Panc1 (cell line): Measurements from ENCODE around the gene CNTN5. TPM values are rescaled to one million over a fixed set of nuclear protein-coding genes. Genes with fewer than 3 reads are reported as not detected.

ENCODE experiments used
- ATAC-seq: fragments of 200-7000 bp; cut with Tn5 transposase; 2 replicates; pipeline ENCODE4 v1.9.1; 2020; ENCODE audit warnings: mild to moderate bottlenecking, moderate library complexity
- BruUV-seq: library from RNA; stranded (reverse); fragments of 400-500 nt; replicated peaks from 2 replicates; lab custom pipeline; 2021; lab: Mats Ljungman, UMichigan
- CTCF ChIA-PET: fragments of 300-600 bp; sonication (Branson Sonifier 250); formaldehyde crosslinking; loops from one replicate; lab custom pipeline; 2022; ENCODE audit warnings: antibody characterized with exemption; lab: Charles Lee
- POLR2A ChIA-PET: fragments of 300-600 bp; sonication (Branson Sonifier 250); formaldehyde crosslinking; loops from one replicate; lab custom pipeline; 2022; ENCODE audit warnings: antibody characterized with exemption; lab: Charles Lee
- DNase-seq: peaks from one replicate; pipeline ENCODE4 v3.0.0-alpha.2; 2010; ENCODE audit warnings: low read depth, low spot score
- H3K27ac ChIP-seq: 2 replicates; pipeline ENCODE4 v1.5.1; 2011; ENCODE audit warnings: mild to moderate bottlenecking, low read length, inconsistent platforms
- H3K27me3 ChIP-seq: fragments of 200-500 bp; sonication (Bioruptor generic); 2 replicates; pipeline ENCODE4 v1.6.0; 2014; ENCODE audit warnings: low read length, inconsistent platforms; ENCODE audit not compliant: control insufficient read depth, insufficient read depth
- H3K36me3 ChIP-seq: fragments of 200-500 bp; sonication (Bioruptor generic); 2 replicates; pipeline ENCODE4 v1.5.1; 2014; ENCODE audit warnings: inconsistent platforms, mild to moderate bottlenecking, low read length, moderate library complexity; ENCODE audit not compliant: control insufficient read depth, insufficient read depth
- H3K4me1 ChIP-seq: 2 replicates; pipeline ENCODE4 v1.5.1; 2011; ENCODE audit warnings: inconsistent platforms, mild to moderate bottlenecking, low read length, moderate library complexity; ENCODE audit not compliant: control insufficient read depth, insufficient read depth
- H3K4me3 ChIP-seq, 2 experiments: 2 replicates each; pipeline ENCODE4 v1.5.1; 2011 to 2012; ENCODE audit warnings: low read depth in 2 of 2, low read length in 2 of 2, mild to moderate bottlenecking in 2 of 2, inconsistent platforms in 1 of 2, moderate library complexity in 1 of 2
- H3K9me3 ChIP-seq: fragments of 200-500 bp; sonication (Bioruptor generic); 2 replicates; pipeline ENCODE4 v1.5.1; 2014; ENCODE audit warnings: low read depth, mild to moderate bottlenecking, inconsistent platforms, low read length, moderate library complexity; ENCODE audit not compliant: control insufficient read depth, insufficient read depth
- CTCF ChIP-seq: fragments of 450-650 bp; IDR thresholded peaks from 2 replicates; pipeline ENCODE4 v1.5.1; 2017; ENCODE audit warnings: mild to moderate bottlenecking
- POLR2AphosphoS5 ChIP-seq: IDR thresholded peaks from 2 replicates; pipeline ENCODE4 v1.6.1; 2012; ENCODE audit warnings: mild to moderate bottlenecking, low read depth, low read length, moderate library complexity
- REST ChIP-seq, 2 experiments: IDR thresholded peaks; 2 replicates each; pipeline ENCODE4 v1.6.1; 2011 to 2012; ENCODE audit warnings: low read depth in 2 of 2, control low read depth in 1 of 2, low read length in 1 of 2, mild to moderate bottlenecking in 1 of 2, moderate library complexity in 1 of 2; ENCODE audit not compliant: insufficient read depth in 1 of 2
- SIN3A ChIP-seq: IDR thresholded peaks from 2 replicates; pipeline ENCODE4 v1.6.1; 2012; ENCODE audit warnings: low read depth, mild to moderate bottlenecking, low read length, moderate library complexity, borderline replicate concordance; ENCODE audit not compliant: insufficient read depth
- TCF7L2 ChIP-seq: IDR thresholded peaks from 2 replicates; pipeline ENCODE4 v1.6.1; 2011; ENCODE audit warnings: mild to moderate bottlenecking, low read depth, low read length, inconsistent platforms
- in situ Hi-C: cut with HindIII; loops from 2 replicates; pipeline ENCODE4 v1.10.0; 2016; ENCODE audit warnings: low sequenced_read_pairs, low pct_unique_long_range_greater_than_20kb
- intact Hi-C: fragments of 100-400 bp; cut with micrococcal nuclease; formaldehyde crosslinking; loops from one replicate; pipeline ENCODE4 v1.10.0; 2022; ENCODE audit not compliant: unreplicated experiment
- total RNA-seq: library from RNA; stranded (reverse); gene quantifications from one replicate; pipeline ENCODE4 v1.2.1, GENCODE V29; 2021; ENCODE audit not compliant: unreplicated experiment

The CNTN5 gene
- total RNA-seq, 1 experiment from 2014 or later: not detected

GRCh38 chr11:99687320-99687719, 666.6 kb downstream of the CNTN5 start:
- ChIA-PET POLR2A (no interaction called here), CTCF (no interaction called here)
- no peak for DNase-seq
- Histone ChIP-seq H3K36me3 (no peaks in the 10 kb centered on the region), H3K27ac (no peak overlapping the region), H3K4me3 (no peak overlapping the region), H3K27me3 (no peaks in the 10 kb centered on the region), H3K9me3 (no peaks in the 10 kb centered on the region), H3K4me1 (no peaks in the 10 kb centered on the region)
- intact Hi-C loops: no loop called here
- TF ChIP-seq SIN3A (no peak), TCF7L2 (no peak), REST (IDR thresholded peaks at IDR 0.05; ENCODE audit: insufficient read depth in 1 of 2, low read depth in 2 of 2, low read length in 1 of 2) (no peak), POLR2AphosphoS5 (no peak), CTCF (no peak; the same call in 1 of the 2 replicates)
- ATAC-seq: no peak
- in situ Hi-C loops: no loop called here
- no TSS peak for BruUV-seq

GRCh38 chr11:99693941-99694492, 673.3 kb downstream of the CNTN5 start:
- no TSS peak for BruUV-seq
- ChIA-PET POLR2A (no interaction called here), CTCF (no interaction called here)
- in situ Hi-C loops: no loop called here
- Histone ChIP-seq H3K4me1 (no peaks in the 10 kb centered on the region), H3K9me3 (no peaks in the 10 kb centered on the region), H3K4me3 (no peak overlapping the region), H3K36me3 (no peaks in the 10 kb centered on the region), H3K27ac (no peak overlapping the region), H3K27me3 (no peaks in the 10 kb centered on the region)
- ATAC-seq (no peak), DNase-seq (peak; percentile 74)
- TF ChIP-seq TCF7L2 (no peak), SIN3A (no peak), POLR2AphosphoS5 (no peak), REST (IDR thresholded peaks at IDR 0.05; ENCODE audit: insufficient read depth in 1 of 2, low read depth in 2 of 2, low read length in 1 of 2) (no peak), CTCF (no peak)
- intact Hi-C loops: no loop called here
